H9 (cell line): ENCODE data around the gene CD47. TPM values are rescaled to one million over a fixed set of nuclear protein-coding genes. Genes with fewer than 3 reads are reported as not detected.

Experiments used
- DNase-seq: peaks from one replicate; pipeline ENCODE4 v3.0.0-alpha.2; 2017
- H2AFZ ChIP-seq: one replicate; pipeline ENCODE4 v1.6.1; 2013; ENCODE audit warnings: mild to moderate bottlenecking, low read length, control low read depth, moderate library complexity
- H2AK5ac ChIP-seq: 2 replicates; pipeline ENCODE4 v1.6.1; 2013; ENCODE audit warnings: low read length, control low read depth, mixed read lengths; ENCODE audit not compliant: insufficient read length
- H2BK120ac ChIP-seq: one replicate; pipeline ENCODE4 v1.6.1; 2013; ENCODE audit warnings: low read depth, mild to moderate bottlenecking, low read length, control low read depth, inconsistent platforms; ENCODE audit not compliant: poor library complexity, severe bottlenecking
- H2BK12ac ChIP-seq: 2 replicates; pipeline ENCODE4 v1.6.1; 2013; ENCODE audit warnings: low read length, control low read depth, mixed read lengths, low read depth; ENCODE audit not compliant: insufficient read length
- H2BK15ac ChIP-seq: 2 replicates; pipeline ENCODE4 v1.6.1; 2013; ENCODE audit warnings: low read depth, low read length, control low read depth
- H2BK20ac ChIP-seq: one replicate; pipeline ENCODE4 v1.6.1; 2013; ENCODE audit warnings: low read depth, mild to moderate bottlenecking, low read length, control low read depth, inconsistent platforms; ENCODE audit not compliant: poor library complexity, severe bottlenecking
- H2BK5ac ChIP-seq: 2 replicates; pipeline ENCODE4 v1.6.1; 2013; ENCODE audit warnings: low read length, control low read depth, mixed read lengths; ENCODE audit not compliant: insufficient read length
- H3K14ac ChIP-seq: 2 replicates; pipeline ENCODE4 v1.6.1; 2013; ENCODE audit warnings: low read length, control low read depth; ENCODE audit not compliant: insufficient read depth
- H3K18ac ChIP-seq: 2 replicates; pipeline ENCODE4 v1.6.1; 2013; ENCODE audit warnings: low read depth, mild to moderate bottlenecking, mixed read lengths, low read length, control low read depth; ENCODE audit not compliant: insufficient read length
- H3K23ac ChIP-seq: 2 replicates; pipeline ENCODE4 v1.6.1; 2013; ENCODE audit warnings: low read length, control low read depth, mixed read lengths, low read depth; ENCODE audit not compliant: insufficient read length
- H3K23me2 ChIP-seq: 2 replicates; pipeline ENCODE4 v1.6.1; 2013; ENCODE audit warnings: low read depth, mild to moderate bottlenecking, mixed read lengths, low read length, control low read depth; ENCODE audit not compliant: insufficient read length, poor library complexity, severe bottlenecking
- H3K27ac ChIP-seq: 2 replicates; pipeline ENCODE4 v1.5.1; 2013; ENCODE audit warnings: low read length, control low read depth, mixed read lengths, low read depth; ENCODE audit not compliant: insufficient read length
- H3K27me3 ChIP-seq: 2 replicates; pipeline ENCODE4 v1.6.1; 2013; ENCODE audit warnings: low read length, control low read depth, inconsistent platforms; ENCODE audit not compliant: insufficient read depth
- H3K4ac ChIP-seq: 2 replicates; pipeline ENCODE4 v1.6.1; 2013; ENCODE audit warnings: low read depth, mild to moderate bottlenecking, control low read depth, inconsistent platforms, low read length, moderate library complexity
- H3K4me1 ChIP-seq: 2 replicates; pipeline ENCODE4 v1.6.1; 2013; ENCODE audit warnings: low read length, control low read depth, inconsistent platforms; ENCODE audit not compliant: insufficient read depth
- H3K4me2 ChIP-seq: 2 replicates; pipeline ENCODE4 v1.6.1; 2013; ENCODE audit warnings: low read length, control low read depth, mixed read lengths; ENCODE audit not compliant: insufficient read length, insufficient read depth
- H3K56ac ChIP-seq: 2 replicates; pipeline ENCODE4 v1.6.1; 2013; ENCODE audit warnings: low read depth, mild to moderate bottlenecking, mixed read lengths, low read length, control low read depth; ENCODE audit not compliant: insufficient read length
- H3K79me1 ChIP-seq: 2 replicates; pipeline ENCODE4 v1.6.1; 2013; ENCODE audit warnings: low read depth, mild to moderate bottlenecking, moderate library complexity, low read length, control low read depth, inconsistent platforms; ENCODE audit not compliant: insufficient read depth, poor library complexity, severe bottlenecking
- H3K79me2 ChIP-seq: 2 replicates; pipeline ENCODE4 v1.6.1; 2013; ENCODE audit warnings: low read length, control low read depth, inconsistent platforms; ENCODE audit not compliant: insufficient read depth
- H3K9ac ChIP-seq: 2 replicates; pipeline ENCODE4 v1.6.1; 2013; ENCODE audit warnings: low read length, control low read depth, mixed read lengths; ENCODE audit not compliant: insufficient read length; ENCODE audit errors: extremely low read depth
- H3K9me3 ChIP-seq: one replicate; pipeline ENCODE4 v1.6.1; 2013; ENCODE audit warnings: low read depth, low read length, inconsistent platforms; ENCODE audit not compliant: control insufficient read depth
- H3T11ph ChIP-seq: one replicate; pipeline ENCODE4 v1.6.1; 2013; ENCODE audit warnings: mild to moderate bottlenecking, low read length, control low read depth, inconsistent platforms
- H4K20me1 ChIP-seq: one replicate; pipeline ENCODE4 v1.6.1; 2013; ENCODE audit not compliant: control insufficient read depth, insufficient read length, insufficient read depth
- H4K5ac ChIP-seq: 2 replicates; pipeline ENCODE4 v1.6.1; 2013; ENCODE audit warnings: low read depth, mild to moderate bottlenecking, mixed read lengths, low read length, control low read depth; ENCODE audit not compliant: insufficient read length
- H4K8ac ChIP-seq: replicated peaks from 2 replicates; pipeline ENCODE4 v1.6.1; 2013; ENCODE audit warnings: low read length, control low read depth, mixed read lengths, low read depth; ENCODE audit not compliant: insufficient read length
- H4K91ac ChIP-seq: 2 replicates; pipeline ENCODE4 v1.6.1; 2013; ENCODE audit warnings: low read depth, mild to moderate bottlenecking, moderate library complexity, mixed read lengths, low read length, control low read depth; ENCODE audit not compliant: insufficient read length
- H3K27ac Mint-ChIP-seq, 3 experiments: 2 replicates in 2 of 3; 3 replicates in 1 of 3; pipeline ENCODE4 v1.8.0; 2020 to 2021; ENCODE audit warnings: mixed read lengths in 3 of 3, mild to moderate bottlenecking in 1 of 3, moderate library complexity in 1 of 3
- H3K27me3 Mint-ChIP-seq: 2 replicates; pipeline ENCODE4 v1.8.0; 2021; ENCODE audit warnings: low read depth, mild to moderate bottlenecking, moderate library complexity, mixed read lengths
- H3K36me3 Mint-ChIP-seq, 3 experiments: 2 replicates in 2 of 3; 3 replicates in 1 of 3; pipeline ENCODE4 v1.8.0; 2020 to 2021; ENCODE audit warnings: low read depth in 3 of 3, mixed read lengths in 3 of 3; ENCODE audit not compliant: insufficient read depth in 1 of 3
- H3K4me1 Mint-ChIP-seq, 2 experiments: 2 replicates each; pipeline ENCODE4 v1.8.0; 2020; ENCODE audit warnings: mixed read lengths in 2 of 2
- H3K4me3 Mint-ChIP-seq, 2 experiments: 2 replicates in 1 of 2; 3 replicates in 1 of 2; pipeline ENCODE4 v1.8.0; 2020 to 2021; ENCODE audit warnings: mild to moderate bottlenecking in 2 of 2, mixed read lengths in 2 of 2, moderate library complexity in 1 of 2
- H3K9me3 Mint-ChIP-seq, 2 experiments: 2 replicates in 1 of 2; 3 replicates in 1 of 2; pipeline ENCODE4 v1.8.0; 2020; ENCODE audit warnings: mild to moderate bottlenecking in 2 of 2, mixed read lengths in 2 of 2, moderate library complexity in 1 of 2
- CTCF ChIP-seq: fragments of 200-600 bp; sonication (generic); conservative IDR thresholded peaks from 3 replicates; pipeline ENCODE4 v1.8.0; 2021; ENCODE audit warnings: antibody characterized with exemption, mild to moderate bottlenecking
- WGBS: extraction: QIAGEN DNeasy Blood & Tissue Kit; methylation state at CpG from one replicate; pipeline ENCODE4 v1.1.7; 2013; ENCODE audit warnings: missing lambda C conversion rate, low lambda C conversion rate, mixed read lengths; ENCODE audit not compliant: insufficient read length; ENCODE audit errors: extremely low coverage; 5-methylcytosine and 5-hydroxymethylcytosine counted together
- total RNA-seq: library from RNA; stranded (reverse); gene quantifications from 2 replicates; pipeline ENCODE4 v1.2.1, GENCODE V29; 2021

Gene CD47
- total RNA-seq, 1 experiment from 2014 or later, result 15.4 TPM

- peaks cover under 1 to 4% (median 1%) of the 10 kb centered on the region in 3 experiments; a peak in 4 of 7 replicates for H3K36me3 Mint-ChIP-seq
- WGBS, result no CpG with 5 or more reads among the region's 2 CpGs
- no peak overlapping the region for H3K9ac ChIP-seq
- H3K23me2 ChIP-seq, result no peaks in the 10 kb centered on the region
- no peak overlapping the region for H4K5ac ChIP-seq
- no peak overlapping the region for H3K4ac ChIP-seq
- no peaks in the 10 kb centered on the region for H3K9me3 ChIP-seq
- H3K4me1 Mint-ChIP-seq, result peaks cover 8 to 13% of the 10 kb centered on the region in 2 experiments
- H3K23ac ChIP-seq, result no peak overlapping the region
- no peak overlapping the region for H3T11ph ChIP-seq
- H3K27me3 Mint-ChIP-seq, result no peaks in the 10 kb centered on the region
- no peak overlapping the region for H3K14ac ChIP-seq
- no peak overlapping the region for H3K18ac ChIP-seq
- H3K79me1 ChIP-seq, result no peaks in the 10 kb centered on the region
- H3K27ac Mint-ChIP-seq, result no peak overlapping the region
- no peaks in the 10 kb centered on the region; the same call in 1 of the 2 replicates for H3K4me1 ChIP-seq
- H3K9me3 Mint-ChIP-seq, result peaks cover under 1 to 7% of the 10 kb centered on the region in 2 experiments; a peak in 3 of 5 replicates
- no peak overlapping the region for H2BK15ac ChIP-seq
- H2BK20ac ChIP-seq, result no peak overlapping the region
- TF ChIP-seq CTCF, result no peak
- H2AK5ac ChIP-seq, result no peak overlapping the region
- no peak overlapping the region for H4K91ac ChIP-seq
- H2AFZ ChIP-seq, result no peak overlapping the region
- H2BK5ac ChIP-seq, result no peak overlapping the region
- no peak overlapping the region for H3K4me2 ChIP-seq
- H3K27ac ChIP-seq, result no peak overlapping the region
- H4K8ac ChIP-seq, result no peak overlapping the region
- H4K20me1 ChIP-seq, result no peaks in the 10 kb centered on the region
- H3K79me2 ChIP-seq, result no peaks in the 10 kb centered on the region
- no peak overlapping the region for H2BK12ac ChIP-seq
- H2BK120ac ChIP-seq, result no peak overlapping the region
- H3K56ac ChIP-seq, result no peak overlapping the region
- no peak for DNase-seq
- H3K4me3 Mint-ChIP-seq, result no peak overlapping the region
- no peaks in the 10 kb centered on the region for H3K27me3 ChIP-seq
Observed at GRCh38 chr3:108031895-108032294, 58.9 kb downstream of the CD47 start.
